BJ (cell line): ENCODE measurements around the gene SUCLG1. TPM values are rescaled to one million over a fixed set of nuclear protein-coding genes. Genes with fewer than 3 reads are reported as not detected.

ENCODE experiments used
- CTCF ChIA-PET: fragments of 350-600 bp; formaldehyde crosslinking; extraction: SDS; loops from one replicate; lab custom pipeline; 2021; ENCODE audit warnings: antibody characterized with exemption, inconsistent platforms; lab: Yijun Ruan, JAX
- POLR2A ChIA-PET: fragments of 300-600 bp; sonication (Branson Sonifier 250); formaldehyde crosslinking; extraction: SDS; loops from one replicate; lab custom pipeline; 2021; ENCODE audit warnings: antibody characterized with exemption; lab: Charles Lee
- DNase-seq: peaks from one replicate; pipeline ENCODE4 v3.0.0-alpha.2; 2011; ENCODE audit warnings: low read depth
- H3K27me3 ChIP-seq: 2 replicates; pipeline ENCODE4 v1.6.0; 2011; ENCODE audit warnings: low read length; ENCODE audit not compliant: control insufficient read depth, insufficient read depth
- H3K36me3 ChIP-seq: 2 replicates; pipeline ENCODE4 v1.5.1; 2011; ENCODE audit warnings: low read length; ENCODE audit not compliant: control insufficient read depth, insufficient read depth
- H3K4me3 ChIP-seq: 2 replicates; pipeline ENCODE4 v1.5.1; 2011; ENCODE audit warnings: low read depth, mild to moderate bottlenecking, control low read depth, low read length
- CTCF ChIP-seq: IDR thresholded peaks from 2 replicates; pipeline ENCODE4 v1.5.1; 2011; ENCODE audit warnings: low read depth, mild to moderate bottlenecking, control low read depth, inconsistent platforms, low read length, moderate library complexity; ENCODE audit not compliant: insufficient read depth
- polyA plus RNA-seq: library from polyadenylated mRNA; depleted of rRNA; stranded (reverse); fragments of >200 nt; gene quantifications from 2 replicates; pipeline ENCODE4 v1.2.3, GENCODE V29; 2011

Gene SUCLG1
- polyA plus RNA-seq, 1 experiment = 34.3 TPM

GRCh38 chr2:84491256-84491655 is 32.2 kb upstream of the SUCLG1 start:
- DNase-seq = no peak
- POLR2A ChIA-PET = no interaction called here
- CTCF ChIA-PET = interaction anchor here (0.7 to 1.1 kb wide), 3 partner anchors 389 to 435 kb away, joined by 3 read pairs; partner anchors contain the start of gene TRABD2A
- Histone ChIP-seq H3K4me3 (no peak overlapping the region), H3K36me3 (no peaks in the 10 kb centered on the region), H3K27me3 (no peaks in the 10 kb centered on the region)
- TF ChIP-seq CTCF = no peak

- DNase-seq = no peak
- Histone ChIP-seq H3K27me3 (no peaks in the 10 kb centered on the region), H3K4me3 (no peak overlapping the region), H3K36me3 (no peaks in the 10 kb centered on the region)
- CTCF ChIA-PET = interaction anchor here (0.7 kb wide), 1 partner anchor 439 kb away, joined by 3 read pairs; no protein-coding TSS in a partner anchor
- POLR2A ChIA-PET = no interaction called here
- TF ChIP-seq CTCF = no peak
These were observed 28.4 kb upstream of the SUCLG1 start for GRCh38 chr2:84487298-84487996.

- no peak for TF ChIP-seq CTCF
- no peak overlapping the region for H3K4me3 ChIP-seq
- no peaks in the 10 kb centered on the region for H3K27me3 ChIP-seq
- CTCF ChIA-PET = interaction anchor here (0.9 kb wide), 1 partner anchor 440 kb away, joined by 5 read pairs; no protein-coding TSS in a partner anchor
- H3K36me3 ChIP-seq = no peaks in the 10 kb centered on the region
- no peak for DNase-seq
- POLR2A ChIA-PET = interaction anchor here (0.7 kb wide), 1 partner anchor 33 kb away, joined by 3 read pairs; no protein-coding TSS in a partner anchor
These were observed 27.5 kb upstream of the SUCLG1 start for GRCh38 chr2:84486441-84487115.

DNA sequence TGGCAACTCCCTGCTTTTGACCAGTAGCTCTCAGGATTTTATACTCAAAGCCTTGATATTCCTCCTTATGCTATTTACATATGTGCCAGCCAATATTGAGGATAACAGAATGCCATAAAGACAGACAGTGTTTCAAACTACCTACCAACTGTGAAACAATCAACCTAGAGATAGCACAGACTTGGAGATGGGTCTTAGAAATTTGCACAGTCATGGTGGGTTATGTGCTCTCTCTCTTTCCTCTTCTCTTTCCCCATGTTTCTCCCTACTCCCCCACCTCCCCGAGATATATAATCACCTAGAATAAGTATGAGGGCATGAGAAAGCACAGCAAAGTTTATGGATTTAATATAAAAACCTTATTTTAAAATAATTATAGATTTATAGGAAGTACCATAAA is 24.2 kb upstream of the SUCLG1 start:
- ChIA-PET CTCF (no interaction called here), POLR2A (no interaction called here)
- no peak for DNase-seq
- Histone ChIP-seq H3K27me3 (no peaks in the 10 kb centered on the region), H3K4me3 (no peak overlapping the region), H3K36me3 (no peaks in the 10 kb centered on the region)
- TF ChIP-seq CTCF = no peak

DNA sequence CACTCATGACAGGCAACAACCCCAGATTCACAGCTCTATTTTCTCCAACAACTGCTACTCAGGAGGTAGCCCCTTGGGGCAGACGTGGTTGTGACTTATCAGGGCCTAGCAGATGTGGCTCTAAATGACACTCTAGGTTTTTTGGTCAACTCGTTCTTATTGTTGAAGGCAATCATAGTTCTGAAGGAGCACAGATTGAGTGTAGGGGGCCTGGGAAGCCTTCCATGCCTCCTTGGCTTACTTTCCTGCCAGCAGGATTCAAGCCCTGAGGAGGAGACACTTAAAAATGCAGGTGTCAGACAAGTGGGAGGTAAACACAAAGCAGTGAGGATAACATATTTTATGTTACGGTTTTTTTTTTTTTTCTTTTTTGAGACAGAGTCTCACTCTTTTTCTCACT is 23.5 kb upstream of the SUCLG1 start:
- TF ChIP-seq CTCF = no peak
- DNase-seq = no peak
- H3K27me3 ChIP-seq = no peaks in the 10 kb centered on the region
- POLR2A ChIA-PET = no interaction called here
- no peak overlapping the region for H3K4me3 ChIP-seq
- no peaks in the 10 kb centered on the region for H3K36me3 ChIP-seq
- CTCF ChIA-PET = interaction anchor here (1.0 kb wide), 1 partner anchor 24 kb away, joined by 3 read pairs; the partner anchor contains the start of gene SUCLG1
